PFSK-1 (cell line): Measurements from ENCODE around the gene ACTN1.

Experiments
- FOXP2 ChIP-seq: optimal IDR thresholded peaks from 2 replicates; pipeline ENCODE3; 2011; ENCODE audit warnings: borderline replicate concordance, control low read depth, inconsistent platforms; ENCODE audit not compliant: insufficient read depth; ENCODE audit errors: extremely low read length, extremely low read depth
- POLR2AphosphoS5 ChIP-seq: IDR thresholded peaks from 2 replicates; pipeline ENCODE4 v1.6.1; 2012; ENCODE audit warnings: low read depth, mild to moderate bottlenecking, control low read depth, low read length, moderate library complexity
- REST ChIP-seq, 2 experiments: IDR thresholded peaks; 2 replicates each; pipeline versions ENCODE4 v1.6.1 to v1.8.0; 2011 to 2012; ENCODE audit warnings: low read depth in 2 of 2, low read length in 2 of 2, control low read depth in 1 of 2, inconsistent platforms in 1 of 2, mild to moderate bottlenecking in 1 of 2, moderate library complexity in 1 of 2; ENCODE audit not compliant: insufficient read depth in 1 of 2
- SIN3A ChIP-seq: IDR thresholded peaks from 2 replicates; pipeline ENCODE4 v1.6.1; 2012; ENCODE audit warnings: mild to moderate bottlenecking, low read length, moderate library complexity, borderline replicate concordance; ENCODE audit not compliant: insufficient read depth
- TAF1 ChIP-seq: IDR thresholded peaks from 2 replicates; pipeline ENCODE4 v1.6.1; 2012; ENCODE audit warnings: low read length, control low read depth, borderline replicate concordance; ENCODE audit not compliant: insufficient read depth

DNA sequence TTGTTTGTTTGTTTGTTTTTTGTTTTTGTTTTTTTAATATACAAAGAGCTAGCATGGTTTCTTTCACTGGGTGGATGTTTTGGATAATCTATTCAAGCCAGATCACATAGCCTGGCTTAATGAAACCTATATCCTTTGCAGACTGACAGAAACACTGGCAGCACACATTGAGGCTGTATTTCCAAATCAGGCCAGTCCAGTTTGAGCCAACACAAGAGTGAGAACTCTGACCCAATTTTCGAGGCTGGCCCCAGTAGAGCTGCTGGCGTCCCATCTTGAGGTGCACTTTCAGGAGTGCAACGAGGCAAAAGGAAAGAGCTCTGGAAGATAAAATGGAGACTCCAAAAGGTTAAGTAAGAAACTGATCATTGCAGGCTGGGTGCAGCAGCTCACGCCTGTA, 43.9 kb upstream of the ACTN1 start:
- TF ChIP-seq POLR2AphosphoS5 (no peak), SIN3A (no peak), REST (IDR thresholded peaks at IDR 0.05; ENCODE audit: insufficient read depth in 1 of 2, low read depth in 2 of 2, low read length in 2 of 2) (no peak), TAF1 (no peak), FOXP2 (no peak)
